GM12891 (cell line): Measurements from ENCODE around the gene TRAPPC12.

ENCODE experiments used
- PAX5 ChIP-seq: IDR thresholded peaks from 2 replicates; pipeline ENCODE4 v1.6.1; 2011; ENCODE audit warnings: low read length, moderate library complexity, mild to moderate bottlenecking; ENCODE audit not compliant: insufficient read depth, severe bottlenecking
- POLR2A ChIP-seq: IDR thresholded peaks from 2 replicates; pipeline ENCODE4 v1.6.1; 2011; ENCODE audit warnings: low read depth, low read length, control low read depth
- POLR2AphosphoS5 ChIP-seq: IDR thresholded peaks from 2 replicates; pipeline ENCODE4 v1.6.1; 2011; ENCODE audit warnings: low read depth, low read length, control low read depth
- SPI1 ChIP-seq: IDR thresholded peaks from 2 replicates; pipeline ENCODE4 v1.6.1; 2011; ENCODE audit warnings: low read depth, low read length, control low read depth
- TAF1 ChIP-seq: IDR thresholded peaks from 2 replicates; pipeline ENCODE4 v1.6.1; 2011; ENCODE audit warnings: low read depth, low read length, control low read depth

GRCh38 chr2:3523551-3524041 is 144.1 kb downstream of the TRAPPC12 start:
- TF ChIP-seq POLR2A (no peak), POLR2AphosphoS5 (no peak), SPI1 (no peak), TAF1 (no peak), PAX5 (no peak)
